C4-2B (cell line): ENCODE results near the gene KANK3.
"Not testable (repeated sequence)": the region's sequence is repeated elsewhere in the genome, so short reads cannot be mapped to it uniquely, and the experiment has no call there.

ENCODE experiments used
- H3K27ac ChIP-seq: fragments of 450-650 bp; 2 replicates; pipeline ENCODE4 v1.5.1; 2017
- CTCF ChIP-seq: fragments of 450-650 bp; conservative IDR thresholded peaks from 2 replicates; pipeline ENCODE4 v1.5.1; 2017; ENCODE audit warnings: mild to moderate bottlenecking
- ZFX ChIP-seq: fragments of 450-650 bp; IDR thresholded peaks from 2 replicates; pipeline ENCODE4 v1.6.1; 2017

Gene KANK3

DNA sequence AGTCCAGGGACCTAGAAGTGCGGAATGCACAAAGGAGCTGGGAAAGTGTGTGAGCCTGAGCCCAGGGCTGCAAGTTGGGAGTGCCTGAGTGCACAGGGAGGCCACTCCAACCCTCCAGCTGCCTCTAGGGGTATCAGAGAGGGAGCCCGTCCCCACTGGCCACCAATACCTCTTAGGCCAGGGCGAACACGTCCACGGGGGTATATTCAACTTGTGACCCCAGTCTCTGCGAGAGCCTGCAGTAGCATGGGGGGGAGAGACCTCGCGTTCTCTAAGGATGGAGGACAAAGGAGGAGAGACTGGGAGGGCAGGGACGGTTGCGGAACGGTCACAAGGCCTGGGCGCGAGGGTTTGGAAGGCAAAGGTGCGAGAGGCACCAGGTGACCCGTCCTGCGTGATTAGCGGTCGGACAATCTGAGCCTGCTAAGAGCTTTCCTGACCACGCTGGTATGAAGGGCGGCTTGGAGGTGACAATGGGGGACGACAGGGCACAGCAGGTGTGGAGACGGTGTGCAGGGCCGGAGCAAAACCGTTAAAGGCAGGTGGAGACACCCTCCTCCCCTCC lies 35.6 kb downstream of the KANK3 start:
- peak overlapping the region; percentile 91 for H3K27ac ChIP-seq
- TF ChIP-seq ZFX (no peak), CTCF (no peak)

- peak overlapping the region; percentile 91 for H3K27ac ChIP-seq
- TF ChIP-seq CTCF (no peak), ZFX (no peak)
These were observed 36.6 kb downstream of the KANK3 start for GRCh38 chr19:8306235-8307054.

DNA sequence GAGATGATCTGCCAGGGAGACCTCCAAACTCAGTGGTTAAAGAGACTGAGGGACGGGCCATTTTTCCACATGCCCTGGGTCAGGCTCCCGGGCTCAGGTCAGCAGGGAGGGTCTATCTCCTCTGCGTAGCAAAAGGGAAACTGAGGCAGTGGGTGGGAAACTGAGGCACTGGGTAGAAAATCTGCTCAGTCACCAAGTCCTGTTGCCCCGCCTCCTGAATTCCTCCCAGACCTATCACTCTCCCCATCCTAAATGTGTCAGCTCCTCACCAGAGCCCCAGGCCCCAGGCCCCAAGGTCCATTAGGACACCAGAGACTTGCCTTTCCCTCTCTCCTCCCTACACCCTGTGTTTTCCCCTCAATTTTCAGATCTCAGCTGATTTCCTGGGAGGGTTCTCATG lies 37.3 kb downstream of the KANK3 start:
- H3K27ac ChIP-seq, result peak overlapping the region; percentile 91
- no peak for TF ChIP-seq ZFX
- no peak for TF ChIP-seq CTCF

DNA sequence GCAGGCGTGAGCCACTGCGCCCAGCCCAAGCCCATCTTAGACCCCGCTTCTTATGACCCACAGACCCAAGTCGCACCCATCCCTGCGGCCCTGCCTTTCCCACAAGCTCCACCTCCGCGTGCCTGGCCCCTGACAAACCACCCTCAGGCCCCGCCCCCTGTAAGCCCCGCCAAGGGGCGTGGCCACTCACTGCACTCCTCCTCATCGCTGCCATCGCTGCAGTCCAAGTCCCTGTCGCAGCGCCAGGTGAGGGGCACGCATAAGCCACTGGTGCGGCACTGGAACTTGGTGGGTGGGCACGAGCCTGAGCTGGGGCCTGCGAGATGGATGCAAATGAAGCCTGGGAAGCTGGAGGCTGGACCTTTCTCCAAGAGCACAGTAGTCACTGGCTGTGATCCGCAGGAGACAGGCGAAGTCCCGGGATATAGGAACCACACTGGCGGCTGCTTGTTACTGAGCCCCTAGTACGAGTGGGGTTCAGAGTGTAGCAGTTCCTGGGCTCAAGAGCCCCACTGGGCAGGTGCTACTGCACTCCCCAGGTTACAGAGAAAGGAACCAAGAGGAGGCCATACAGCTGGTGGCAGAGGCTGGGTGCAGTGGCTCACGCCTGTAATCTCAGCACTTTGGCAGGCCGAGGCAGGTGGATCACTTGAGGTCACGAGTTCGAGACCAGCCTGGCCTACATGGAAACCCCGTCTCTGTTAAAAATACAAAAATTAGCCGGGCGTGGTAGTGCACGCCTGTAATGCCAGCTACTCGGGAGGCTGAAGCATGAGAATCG lies 38.0 kb downstream of the KANK3 start:
- TF ChIP-seq CTCF (no peak), ZFX (no peak)
- no peak overlapping the region for H3K27ac ChIP-seq

DNA sequence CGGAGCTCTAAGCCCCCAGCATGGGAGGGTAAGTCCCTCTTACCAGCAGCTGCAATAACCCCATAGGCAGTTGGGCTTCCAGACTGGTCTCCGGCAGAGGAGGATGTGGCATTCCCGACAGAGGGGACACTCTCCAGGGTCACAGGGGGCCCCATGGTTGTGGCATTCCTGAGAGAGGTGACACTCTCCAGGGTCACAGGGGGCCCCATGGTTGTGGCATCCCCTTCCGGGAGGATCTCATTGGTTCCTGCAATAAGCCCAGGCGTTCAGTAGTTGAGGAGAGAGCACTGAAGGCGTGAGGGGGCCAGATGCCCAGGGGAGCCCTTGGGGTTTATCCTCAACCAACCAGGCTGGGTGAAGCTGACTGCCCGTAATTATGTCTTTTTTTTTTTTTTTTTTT lies 40.3 kb downstream of the KANK3 start:
- H3K27ac ChIP-seq, result no peak overlapping the region
- TF ChIP-seq CTCF, result no peak
- TF ChIP-seq ZFX, result no peak

DNA sequence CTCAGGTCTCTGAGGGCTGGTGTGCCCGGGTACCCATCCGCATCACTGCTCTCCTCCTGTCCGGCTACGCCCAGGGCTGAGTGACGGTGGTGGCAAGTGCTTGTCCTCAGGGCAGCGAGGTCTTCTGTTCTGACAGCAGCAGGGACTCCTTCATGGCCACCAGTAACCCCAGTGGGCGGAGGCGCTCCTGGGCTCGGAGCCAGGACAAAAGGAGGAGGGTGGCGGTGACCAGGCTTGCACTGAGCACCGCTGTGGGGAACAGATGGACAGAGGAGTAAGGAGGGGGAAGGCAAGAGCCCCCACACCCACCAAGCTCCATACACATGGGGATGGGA lies 40.7 kb downstream of the KANK3 start:
- H3K27ac ChIP-seq, result no peak overlapping the region
- TF ChIP-seq CTCF, result no peak
- no peak for TF ChIP-seq ZFX

DNA sequence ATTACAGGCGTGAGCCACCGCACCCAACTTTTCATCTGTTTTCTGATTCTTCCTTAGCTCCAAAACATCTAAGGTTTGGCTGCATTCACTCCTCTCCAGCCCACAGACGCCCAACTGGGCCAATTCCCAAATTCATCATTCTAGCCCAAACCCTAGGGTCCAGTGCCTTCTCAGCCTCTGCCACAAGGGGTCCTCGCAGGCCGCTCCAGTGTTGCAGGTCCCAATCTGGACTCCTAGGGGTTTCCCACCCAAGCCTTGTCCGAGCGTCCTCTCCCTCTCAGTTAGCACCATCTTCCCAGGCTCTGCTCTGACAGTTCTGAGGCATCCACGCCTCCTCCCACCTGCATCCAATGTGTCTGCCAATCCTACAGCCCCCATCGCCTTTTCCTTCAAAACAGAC lies 51.7 kb downstream of the KANK3 start:
- not testable (repeated sequence) for H3K27ac ChIP-seq

DNA sequence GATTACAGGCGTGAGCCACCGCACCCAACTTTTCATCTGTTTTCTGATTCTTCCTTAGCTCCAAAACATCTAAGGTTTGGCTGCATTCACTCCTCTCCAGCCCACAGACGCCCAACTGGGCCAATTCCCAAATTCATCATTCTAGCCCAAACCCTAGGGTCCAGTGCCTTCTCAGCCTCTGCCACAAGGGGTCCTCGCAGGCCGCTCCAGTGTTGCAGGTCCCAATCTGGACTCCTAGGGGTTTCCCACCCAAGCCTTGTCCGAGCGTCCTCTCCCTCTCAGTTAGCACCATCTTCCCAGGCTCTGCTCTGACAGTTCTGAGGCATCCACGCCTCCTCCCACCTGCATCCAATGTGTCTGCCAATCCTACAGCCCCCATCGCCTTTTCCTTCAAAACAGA lies 66.6 kb downstream of the KANK3 start:
- not testable (repeated sequence) for H3K27ac ChIP-seq
